ENCODE results near the gene PPP1R7.

PPP1R7 gene

DNA sequence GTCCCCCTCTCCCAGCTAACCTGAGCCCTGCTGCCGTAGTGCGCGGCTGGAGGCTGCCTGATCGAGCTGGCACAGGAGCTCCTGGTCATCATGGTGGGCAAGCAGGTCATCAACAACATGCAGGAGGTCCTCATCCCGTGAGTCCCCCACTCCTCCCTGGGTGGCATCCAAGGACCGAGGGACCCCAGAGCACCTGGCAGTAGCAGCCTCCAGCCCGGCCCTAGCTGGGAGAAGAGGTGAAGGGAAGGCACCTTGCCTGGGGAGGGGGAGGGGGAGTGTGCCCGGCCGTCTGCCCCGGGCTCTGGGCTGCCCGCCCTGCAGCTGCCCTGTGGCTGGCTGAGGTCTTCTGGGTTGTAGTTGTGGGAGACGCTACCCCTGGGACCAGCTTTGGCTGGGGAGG, 64.5 kb downstream of the PPP1R7 start:
- no peak for DNase-seq (ENCODE audit: low read depth)

- no peak for DNase-seq (ENCODE audit: low read depth)
Measured at GRCh38 chr2:241215421-241215820, 65.2 kb downstream of the PPP1R7 start.

GRCh38 chr2:241216211-241216761, 66.0 kb downstream of the PPP1R7 start:
- DNase-seq (ENCODE audit: low read depth), result no peak

DNA sequence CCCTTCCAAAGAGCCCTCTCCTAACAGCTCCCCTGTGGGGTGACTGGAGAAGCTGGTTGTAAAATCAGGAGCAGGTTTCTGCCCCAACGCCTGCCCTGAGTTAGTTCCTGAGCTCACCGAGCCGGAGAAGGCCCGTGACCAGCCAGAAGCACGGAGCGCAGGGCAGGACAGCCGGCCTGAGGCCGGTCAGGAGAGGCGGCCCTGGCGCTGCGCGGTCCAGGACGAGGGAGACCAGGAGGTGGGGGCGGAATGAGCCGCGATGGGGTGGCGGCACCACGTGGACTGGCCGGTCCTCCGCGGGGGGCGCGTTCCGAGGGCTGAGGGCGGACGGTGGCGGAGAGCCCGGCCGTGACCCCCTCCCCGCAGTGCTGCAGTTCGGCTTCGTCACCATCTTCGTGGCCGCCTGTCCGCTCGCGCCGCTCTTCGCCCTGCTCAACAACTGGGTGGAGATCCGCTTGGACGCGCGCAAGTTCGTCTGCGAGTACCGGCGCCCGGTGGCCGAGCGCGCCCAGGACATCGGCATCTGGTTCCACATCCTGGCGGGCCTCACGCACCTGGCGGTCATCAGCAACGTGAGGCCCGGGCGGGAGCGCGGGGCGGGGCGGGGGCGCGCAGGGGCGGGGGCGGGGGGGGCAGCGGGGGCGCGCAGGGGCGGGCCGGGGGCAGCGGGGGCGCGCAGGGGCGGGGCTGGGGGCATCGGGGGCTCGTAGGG, 67.2 kb downstream of the PPP1R7 start:
- no peak for DNase-seq (ENCODE audit: low read depth)

GRCh38 chr2:241218131-241219029, 68.1 kb downstream of the PPP1R7 start:
- no peak for DNase-seq (ENCODE audit: low read depth)

DNA sequence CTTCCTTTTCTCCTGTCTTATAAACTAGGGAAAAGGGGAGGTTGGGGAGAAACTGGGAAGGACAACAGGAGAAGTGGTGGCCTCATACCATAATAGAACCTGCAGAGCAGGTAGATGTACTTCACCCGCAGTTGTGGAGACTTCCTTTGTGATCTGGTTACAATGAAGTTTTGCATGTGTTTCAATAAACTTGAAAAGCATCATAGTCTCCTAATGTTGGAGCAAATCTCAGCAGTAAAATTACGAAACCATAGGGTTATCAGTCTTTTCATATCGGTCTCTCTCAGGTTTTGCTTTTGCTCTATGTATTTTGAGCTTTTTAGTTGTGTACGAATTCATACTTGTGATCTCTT, 68.7 kb downstream of the PPP1R7 start:
- no peak for DNase-seq (ENCODE audit: low read depth)

- no peak for DNase-seq (ENCODE audit: low read depth)
Measured at GRCh38 chr2:241219856-241220356, 69.6 kb downstream of the PPP1R7 start.

DNA sequence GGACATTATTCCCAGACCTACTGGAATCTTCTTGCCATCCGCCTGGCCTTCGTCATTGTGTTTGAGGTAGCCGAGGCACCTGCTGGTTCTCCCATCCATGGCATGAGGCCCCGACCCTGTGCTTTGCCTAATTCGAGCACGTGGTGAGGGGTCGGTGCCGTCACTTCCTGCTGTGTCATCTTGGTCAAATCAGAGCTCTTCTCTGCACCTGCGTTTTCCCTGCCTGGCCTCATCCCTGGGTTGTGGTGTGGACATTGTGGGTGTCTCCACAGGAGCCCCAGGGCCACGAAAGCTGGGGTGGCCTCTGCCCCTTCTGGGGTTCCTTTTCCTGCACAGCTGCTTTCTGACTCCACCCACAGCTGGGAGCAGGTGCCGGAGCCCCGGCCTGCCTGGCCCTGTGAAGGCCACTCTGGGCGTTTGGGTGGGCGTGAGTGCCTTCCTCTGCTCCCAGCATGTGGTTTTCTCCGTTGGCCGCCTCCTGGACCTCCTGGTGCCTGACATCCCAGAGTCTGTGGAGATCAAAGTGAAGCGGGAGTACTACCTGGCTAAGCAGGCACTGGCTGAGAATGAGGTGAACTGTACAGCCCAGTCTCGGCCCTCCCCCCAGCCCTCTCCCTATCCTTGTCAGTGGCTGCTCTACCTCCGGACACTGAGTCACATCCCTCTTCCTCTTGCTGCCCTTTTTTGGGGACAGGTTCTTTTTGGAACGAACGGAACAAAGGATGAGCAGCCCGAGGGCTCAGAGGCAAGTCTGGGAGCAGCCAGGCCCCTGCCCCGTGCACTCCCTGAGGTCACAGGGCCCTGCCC, 73.1 kb downstream of the PPP1R7 start:
- no peak for DNase-seq (ENCODE audit: low read depth)

DNA sequence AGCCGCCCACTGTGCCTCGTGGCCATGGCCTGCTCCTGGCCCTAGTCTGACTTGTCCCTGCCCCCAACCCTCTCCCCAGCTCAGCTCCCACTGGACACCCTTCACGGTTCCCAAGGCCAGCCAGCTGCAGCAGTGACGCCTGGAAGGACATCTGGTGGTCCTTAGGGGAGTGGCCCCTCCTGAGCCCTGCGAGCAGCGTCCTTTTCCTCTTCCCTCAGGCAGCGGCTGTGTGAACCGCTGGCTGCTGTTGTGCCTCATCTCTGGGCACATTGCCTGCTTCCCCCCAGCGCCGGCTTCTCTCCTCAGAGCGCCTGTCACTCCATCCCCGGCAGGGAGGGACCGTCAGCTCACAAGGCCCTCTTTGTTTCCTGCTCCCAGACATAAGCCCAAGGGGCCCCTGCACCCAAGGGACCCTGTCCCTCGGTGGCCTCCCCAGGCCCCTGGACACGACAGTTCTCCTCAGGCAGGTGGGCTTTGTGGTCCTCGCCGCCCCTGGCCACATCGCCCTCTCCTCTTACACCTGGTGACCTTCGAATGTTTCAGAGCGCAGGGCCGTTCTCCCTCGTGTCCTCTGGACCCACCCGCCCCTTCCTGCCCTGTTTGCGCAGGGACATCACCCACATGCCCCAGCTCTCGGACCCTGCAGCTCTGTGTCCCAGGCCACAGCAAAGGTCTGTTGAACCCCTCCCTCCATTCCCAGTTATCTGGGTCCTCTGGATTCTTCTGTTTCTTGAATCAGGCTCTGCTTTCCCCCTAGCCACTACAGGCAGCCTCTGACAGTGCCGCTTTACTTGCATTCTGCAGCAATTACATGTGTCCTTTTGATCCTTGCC, 74.0 kb downstream of the PPP1R7 start:
- no peak for DNase-seq (ENCODE audit: low read depth)

DNA sequence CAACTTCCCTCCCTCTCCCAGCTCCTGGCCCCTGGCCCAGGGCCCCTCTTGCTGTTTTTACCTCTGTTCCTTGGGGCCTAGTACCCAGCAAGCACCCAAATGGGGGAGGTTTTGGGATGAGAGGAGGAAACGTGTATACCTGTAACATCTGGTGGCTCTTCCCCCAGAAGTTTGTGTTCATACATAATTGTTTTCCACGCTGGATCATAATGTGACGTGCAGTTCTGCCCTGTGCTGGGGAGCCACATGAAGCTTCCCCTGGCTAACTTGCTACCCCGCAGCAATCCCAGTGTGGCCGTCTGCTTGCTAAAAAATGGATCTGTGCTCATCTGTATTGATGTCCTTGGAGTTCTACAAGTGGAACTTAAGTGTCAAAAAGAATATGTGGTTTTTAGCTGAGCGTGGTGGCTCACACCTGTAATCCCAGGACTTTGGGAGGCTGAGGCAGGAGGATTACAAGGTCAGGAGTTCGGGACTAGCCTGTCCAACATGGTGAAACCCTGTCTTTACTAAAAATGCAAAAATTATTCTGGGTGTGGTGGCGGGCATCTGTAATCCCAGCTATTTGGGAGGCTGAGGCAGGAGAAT, 74.7 kb downstream of the PPP1R7 start:
- DNase-seq (ENCODE audit: low read depth), result no peak

DNA sequence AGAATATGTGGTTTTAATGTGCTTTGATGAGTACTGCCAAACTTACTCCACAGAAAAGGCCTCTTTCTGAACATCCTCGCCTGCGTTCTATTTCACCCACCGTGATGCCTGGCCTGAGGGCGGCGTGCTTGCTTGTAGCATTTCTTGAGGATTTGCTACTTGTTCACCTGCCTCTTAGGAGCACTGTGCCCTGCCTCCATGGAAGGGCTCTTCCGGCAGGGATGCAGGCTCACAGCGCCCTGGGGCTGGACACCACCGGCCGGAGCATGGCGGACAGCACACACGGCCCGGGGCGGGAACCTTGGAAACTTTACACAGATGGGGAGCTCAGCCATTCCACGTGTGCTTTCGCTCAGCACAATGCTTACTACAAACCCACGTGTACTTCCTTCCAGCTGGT, 75.3 kb downstream of the PPP1R7 start:
- DNase-seq (ENCODE audit: low read depth), result no peak

GRCh38 chr2:241225983-241226382, 75.7 kb downstream of the PPP1R7 start:
- no peak for DNase-seq (ENCODE audit: low read depth)

GRCh38 chr2:241226723-241227572, 76.7 kb downstream of the PPP1R7 start:
- no peak for DNase-seq (ENCODE audit: low read depth)

- no peak for DNase-seq (ENCODE audit: low read depth)
Measured at GRCh38 chr2:241227594-241227993, 77.3 kb downstream of the PPP1R7 start.

DNA sequence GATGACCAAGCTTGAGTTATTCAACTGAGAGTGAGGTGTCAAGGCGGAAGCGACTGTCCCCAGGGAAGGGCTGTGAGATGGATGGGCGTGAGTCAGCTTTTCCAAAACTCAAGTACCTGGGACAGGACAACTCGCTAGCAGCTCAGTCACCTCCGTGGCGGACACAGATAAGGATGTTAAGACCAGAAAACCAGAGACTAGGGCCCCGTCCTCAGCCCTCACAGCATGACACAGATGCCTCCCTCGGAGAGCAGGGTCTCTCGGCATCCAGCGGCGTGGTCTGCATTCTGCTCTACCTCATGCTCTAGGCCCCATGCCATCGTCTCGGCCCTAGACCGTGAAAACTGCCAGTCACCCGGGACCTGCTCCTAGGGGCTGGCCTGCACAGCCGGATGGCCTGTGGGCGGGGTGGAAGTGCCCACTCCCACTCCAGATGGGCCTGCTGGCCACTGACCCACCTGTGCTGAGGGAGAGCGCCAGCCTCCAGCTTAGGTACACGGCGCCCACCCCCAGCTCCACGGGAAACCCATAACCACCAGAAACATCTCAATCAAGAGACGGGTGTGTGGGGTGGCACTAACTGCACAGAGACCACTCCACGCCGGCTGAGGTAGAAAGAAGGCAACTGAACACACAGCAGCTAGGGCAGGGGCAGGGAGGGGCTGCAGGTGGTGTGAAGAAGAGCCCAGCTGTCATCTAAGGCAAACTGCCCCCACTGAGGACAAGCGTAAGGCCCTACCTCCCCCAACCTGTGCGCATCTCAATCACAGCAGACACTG, 78.0 kb downstream of the PPP1R7 start:
- no peak for DNase-seq (ENCODE audit: low read depth)

- no peak for DNase-seq (ENCODE audit: low read depth)
Measured at GRCh38 chr2:241228860-241229516, 78.7 kb downstream of the PPP1R7 start.

- DNase-seq (ENCODE audit: low read depth), result no peak
Measured at GRCh38 chr2:241229563-241230401, 79.5 kb downstream of the PPP1R7 start.

DNA sequence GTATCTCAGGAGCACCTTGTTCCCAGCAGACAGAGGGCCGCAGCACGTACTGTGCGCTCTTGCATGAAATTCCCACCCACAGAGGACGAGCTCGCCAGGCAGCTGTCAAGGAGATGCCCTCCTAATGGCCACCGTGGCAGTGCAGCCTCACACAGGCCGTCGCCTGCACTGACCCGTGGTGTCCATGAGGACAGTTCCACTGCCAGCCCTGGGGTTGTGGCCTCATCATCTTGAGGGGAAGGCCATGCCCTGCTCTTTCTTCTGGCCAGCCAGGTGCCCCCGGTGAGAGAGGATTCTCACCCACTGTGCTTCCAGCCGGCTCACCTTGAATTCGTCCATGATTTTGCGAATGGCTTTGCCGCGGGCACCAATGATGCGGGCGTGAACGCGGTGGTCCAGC, 80.2 kb downstream of the PPP1R7 start:
- DNase-seq (ENCODE audit: low read depth), result no peak
